HG02763 (cell line): ENCODE measurements around the gene LRFN4.

Experiments used
- ATAC-seq: cut with Tn5 transposase; IDR thresholded peaks from one replicate; pipeline ENCODE4 v1.9.1; 2021; ENCODE audit warnings: mild to moderate bottlenecking, moderate library complexity; ENCODE audit not compliant: unreplicated experiment

The LRFN4 gene

DNA sequence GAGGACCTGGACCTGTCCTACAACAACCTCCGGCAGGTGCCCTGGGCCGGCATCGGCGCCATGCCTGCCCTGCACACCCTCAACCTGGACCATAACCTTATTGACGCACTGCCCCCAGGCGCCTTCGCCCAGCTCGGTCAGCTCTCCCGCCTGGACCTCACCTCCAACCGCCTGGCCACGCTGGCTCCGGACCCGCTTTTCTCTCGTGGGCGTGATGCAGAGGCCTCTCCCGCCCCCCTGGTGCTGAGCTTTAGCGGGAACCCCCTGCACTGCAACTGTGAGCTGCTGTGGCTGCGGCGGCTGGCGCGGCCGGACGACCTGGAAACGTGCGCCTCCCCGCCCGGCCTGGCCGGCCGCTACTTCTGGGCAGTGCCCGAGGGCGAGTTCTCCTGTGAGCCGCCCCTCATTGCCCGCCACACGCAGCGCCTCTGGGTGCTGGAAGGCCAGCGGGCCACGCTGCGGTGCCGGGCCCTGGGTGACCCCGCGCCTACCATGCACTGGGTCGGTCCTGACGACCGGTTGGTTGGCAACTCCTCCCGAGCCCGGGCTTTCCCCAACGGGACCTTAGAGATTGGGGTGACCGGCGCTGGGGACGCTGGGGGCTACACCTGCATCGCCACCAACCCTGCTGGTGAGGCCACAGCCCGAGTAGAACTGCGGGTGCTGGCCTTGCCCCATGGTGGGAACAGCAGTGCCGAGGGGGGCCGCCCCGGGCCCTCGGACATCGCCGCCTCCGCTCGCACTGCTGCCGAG, 1.5 kb downstream of the LRFN4 start:
- ATAC-seq: no peak

- no peak for ATAC-seq
Measured at GRCh38 chr11:66858939-66859685, 2.2 kb downstream of the LRFN4 start.

DNA sequence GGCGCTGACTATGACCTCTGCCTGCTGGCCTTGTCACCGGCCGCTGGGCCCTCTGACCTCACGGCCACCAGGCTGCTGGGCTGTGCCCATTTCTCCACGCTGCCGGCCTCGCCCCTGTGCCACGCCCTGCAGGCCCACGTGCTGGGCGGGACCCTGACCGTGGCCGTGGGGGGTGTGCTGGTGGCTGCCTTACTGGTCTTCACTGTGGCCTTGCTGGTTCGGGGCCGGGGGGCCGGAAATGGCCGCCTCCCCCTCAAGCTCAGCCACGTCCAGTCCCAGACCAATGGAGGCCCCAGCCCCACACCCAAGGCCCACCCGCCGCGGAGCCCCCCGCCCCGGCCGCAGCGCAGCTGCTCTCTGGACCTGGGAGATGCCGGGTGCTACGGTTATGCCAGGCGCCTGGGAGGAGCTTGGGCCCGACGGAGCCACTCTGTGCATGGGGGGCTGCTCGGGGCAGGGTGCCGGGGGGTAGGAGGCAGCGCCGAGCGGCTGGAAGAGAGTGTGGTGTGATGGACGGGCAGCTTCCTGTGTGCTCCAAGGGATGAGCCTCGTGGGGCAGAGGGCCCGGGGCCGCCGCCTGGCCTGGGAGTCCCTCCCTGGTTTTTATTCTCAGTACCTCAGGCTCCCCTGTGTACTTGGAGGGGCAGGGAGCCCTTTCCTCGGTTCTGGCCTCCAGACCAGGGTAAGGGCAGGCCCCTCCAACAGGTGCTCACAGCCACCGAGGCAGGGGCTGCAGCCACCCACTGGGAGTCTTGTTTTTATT, 3.0 kb downstream of the LRFN4 start:
- ATAC-seq: no peak

DNA sequence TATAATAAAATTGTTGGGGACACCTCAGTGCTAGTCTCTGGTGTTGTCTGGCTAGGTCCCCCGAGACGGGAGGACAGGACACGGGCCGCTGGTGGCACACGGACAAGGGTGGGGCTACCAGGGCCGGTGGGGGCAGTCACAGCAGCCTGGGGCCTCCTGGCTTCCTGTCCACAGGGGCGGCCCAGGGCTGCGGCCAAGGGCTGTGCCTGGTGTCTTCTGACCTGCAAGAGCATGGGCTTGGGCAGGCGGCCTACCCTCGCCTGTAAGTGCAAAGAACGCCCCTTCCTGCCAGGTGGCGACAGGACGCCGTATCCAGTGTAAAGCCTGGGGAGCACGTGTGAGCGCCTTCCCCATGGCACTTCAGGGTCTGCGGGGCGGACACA, 3.6 kb downstream of the LRFN4 start:
- ATAC-seq: no peak

DNA sequence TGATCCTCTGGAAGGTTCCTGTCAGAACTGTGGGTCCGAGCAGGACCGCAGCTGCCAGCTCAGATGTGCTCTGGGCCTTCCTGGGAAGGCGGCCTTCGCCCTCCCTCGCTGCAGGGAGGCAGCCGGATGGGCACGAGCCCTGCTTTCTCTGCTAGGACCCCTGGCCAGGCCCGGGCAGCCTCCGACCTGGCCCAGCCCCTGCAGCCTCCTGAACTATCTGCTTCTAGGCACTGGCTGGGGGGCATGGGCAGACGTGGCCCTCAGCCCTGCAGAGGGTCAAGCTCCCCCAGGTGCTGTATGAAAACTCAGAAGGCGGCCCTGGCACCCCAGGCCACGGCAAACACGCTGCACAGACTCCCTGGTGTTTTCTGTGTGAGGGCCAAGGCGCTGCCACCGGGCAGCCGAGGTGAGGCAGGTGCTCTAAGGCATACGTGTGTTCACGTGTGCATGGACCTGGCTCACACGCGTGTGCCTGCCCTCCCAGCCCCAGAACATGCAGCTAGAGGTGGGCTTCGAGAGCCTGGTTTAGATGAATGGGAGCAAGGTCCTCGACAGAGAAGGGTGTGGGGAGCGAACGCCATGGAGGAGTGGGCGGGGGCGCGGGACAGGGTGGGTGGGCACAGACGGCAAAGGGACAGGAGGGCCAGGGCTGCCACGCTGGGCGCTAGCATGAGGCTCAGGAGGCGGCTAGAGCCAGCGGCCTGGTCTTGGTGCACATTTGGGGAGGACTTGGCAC, 4.3 kb downstream of the LRFN4 start:
- ATAC-seq: no peak

- no peak for ATAC-seq
Measured at GRCh38 chr11:66861774-66862558, 5.1 kb downstream of the LRFN4 start.

DNA sequence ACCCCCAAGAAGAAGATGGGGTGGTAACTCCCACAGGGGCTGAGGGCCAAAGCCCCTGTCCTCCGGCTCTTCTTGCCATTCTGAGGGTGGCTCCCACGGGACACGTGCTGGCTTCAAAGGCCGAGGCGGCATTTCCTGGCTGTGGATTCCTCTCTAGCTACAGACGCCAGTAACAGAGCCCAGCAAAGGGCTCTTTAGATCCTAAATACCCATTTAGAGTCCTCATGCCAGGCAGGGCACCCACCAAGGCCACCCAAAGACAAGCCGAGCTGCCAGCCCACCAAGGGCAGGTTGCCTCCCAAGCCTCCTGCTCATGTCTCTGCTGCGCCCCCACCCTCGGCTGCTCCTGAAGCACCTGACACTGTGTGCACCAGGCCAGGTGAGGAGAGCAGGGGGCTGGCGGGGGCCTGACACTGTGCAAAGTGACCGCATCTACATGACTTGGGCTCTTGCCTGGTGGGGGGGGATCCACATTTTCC, 5.7 kb downstream of the LRFN4 start:
- no peak for ATAC-seq

- no peak for ATAC-seq
Measured at GRCh38 chr11:66863428-66864125, 6.7 kb downstream of the LRFN4 start.

GRCh38 chr11:66864172-66864901, 7.5 kb downstream of the LRFN4 start:
- no peak for ATAC-seq

- no peak for ATAC-seq
Measured at GRCh38 chr11:66864924-66865697, 8.2 kb downstream of the LRFN4 start.

GRCh38 chr11:66866007-66866406, 9.1 kb downstream of the LRFN4 start:
- ATAC-seq: no peak

- ATAC-seq: no peak
Measured at GRCh38 chr11:66866511-66866986, 9.7 kb downstream of the LRFN4 start.

- no peak for ATAC-seq
Measured at GRCh38 chr11:66867425-66868040, 10.7 kb downstream of the LRFN4 start.

GRCh38 chr11:66868082-66868725, 11.3 kb downstream of the LRFN4 start:
- no peak for ATAC-seq

DNA sequence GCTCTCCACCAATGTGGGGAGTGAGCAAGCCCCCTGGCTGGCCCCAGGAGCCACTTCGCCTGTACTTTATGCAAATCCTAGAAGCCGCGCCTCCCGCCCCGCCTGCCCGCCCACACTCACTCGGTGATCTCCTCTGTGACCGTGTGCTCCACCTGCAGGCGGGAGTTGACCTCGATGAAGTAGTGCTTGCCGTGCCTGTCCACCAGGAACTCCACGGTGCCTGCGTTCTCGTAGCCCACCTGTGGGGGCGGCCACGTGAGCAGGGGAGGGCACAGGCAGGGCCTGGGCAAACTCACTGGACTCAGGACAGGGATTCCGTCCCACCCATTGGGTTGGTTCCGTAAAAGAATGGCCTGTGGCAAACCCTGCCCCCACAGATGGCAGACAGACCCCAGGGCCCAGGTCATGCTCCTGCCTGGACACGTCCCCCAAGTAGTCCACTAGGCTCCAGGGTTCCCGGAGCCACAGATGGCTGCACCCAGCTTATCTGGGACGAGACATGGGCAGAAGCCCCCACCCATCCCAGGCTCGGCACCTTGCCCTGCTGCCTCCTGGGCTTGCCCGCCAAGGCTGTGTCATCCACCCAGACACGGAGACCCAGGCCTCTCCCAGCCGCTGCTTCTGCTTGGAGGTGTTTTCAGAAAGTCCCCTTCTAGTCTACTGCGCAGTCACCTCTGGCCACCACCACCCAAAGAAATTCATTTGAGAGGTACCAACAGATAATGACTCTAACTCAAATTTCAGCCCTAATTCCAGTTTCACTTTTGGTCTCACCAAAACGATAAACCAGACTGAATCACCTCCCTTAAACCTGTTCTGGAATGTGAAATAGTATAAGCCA, 12.1 kb downstream of the LRFN4 start:
- no peak for ATAC-seq

- no peak for ATAC-seq
Measured at GRCh38 chr11:66869567-66869870, 12.7 kb downstream of the LRFN4 start.
